Activated T-cell treated with anti-CD3 and anti-CD28 coated beads, Interleukin-2, amount 50 U/mL, for 48 hours (primary cell): ENCODE results near the gene ACTR2.
"Not testable (repeated sequence)": the region's sequence is repeated elsewhere in the genome, so short reads cannot be mapped to it uniquely, and the experiment has no call there.

Experiments used
- DNase-seq, 2 experiments: peaks; one replicate each; pipeline ENCODE4 v3.0.0-alpha.2; 2020

ACTR2 gene

GRCh38 chr2:65314801-65315441, 87.3 kb downstream of the ACTR2 start:
- DNase-seq, result no peak

- no peak for DNase-seq
Measured at GRCh38 chr2:65316072-65316471, 88.4 kb downstream of the ACTR2 start.

DNA sequence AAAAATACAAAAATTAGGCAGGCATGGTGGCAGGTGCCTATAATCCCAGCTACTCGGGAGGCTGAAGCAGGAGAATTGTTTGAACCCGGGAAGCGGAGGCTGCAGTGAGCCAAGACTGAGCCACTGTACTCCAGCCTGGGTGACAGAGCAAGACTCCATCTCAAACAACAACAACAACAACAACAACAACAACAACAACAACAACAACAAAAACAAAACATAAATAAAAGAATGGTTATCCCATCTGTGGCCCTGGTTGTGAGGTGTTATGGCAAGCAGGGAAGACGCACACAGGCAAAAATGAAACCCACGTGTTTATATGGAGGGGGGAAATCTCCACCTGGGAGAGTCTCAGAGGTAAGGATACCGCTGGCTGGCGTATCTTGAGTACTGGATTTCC, 89.7 kb downstream of the ACTR2 start:
- DNase-seq, result not testable (repeated sequence)

GRCh38 chr2:65317841-65318240, 90.2 kb downstream of the ACTR2 start:
- DNase-seq, result no peak

DNA sequence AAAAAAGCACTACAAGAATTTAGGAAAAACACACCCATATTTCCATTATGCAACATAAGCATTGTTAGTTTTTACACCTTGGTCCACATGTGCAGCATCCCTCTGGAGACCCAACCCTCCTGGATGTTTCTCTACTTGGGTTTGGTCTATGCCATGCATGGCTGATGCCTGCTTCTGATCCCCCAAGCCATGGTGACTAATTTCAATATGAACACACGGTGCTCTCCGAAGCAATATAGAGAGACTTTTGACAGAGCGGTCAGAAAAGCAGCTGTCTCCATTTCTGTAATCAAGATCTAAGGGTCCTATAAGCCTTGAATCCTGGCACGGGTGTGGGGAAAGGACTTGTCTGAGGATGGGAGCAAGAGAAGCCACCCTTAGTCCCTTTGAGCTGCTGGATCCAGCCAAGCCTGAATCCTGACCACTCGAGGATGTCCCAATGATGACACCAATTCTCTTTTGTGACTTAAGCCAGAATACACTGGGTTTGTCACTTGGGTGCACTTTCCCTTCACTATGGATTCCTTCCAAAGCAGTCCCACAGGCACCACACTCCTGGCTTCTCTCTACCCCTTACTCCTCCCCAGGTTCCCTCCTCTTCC, 91.5 kb downstream of the ACTR2 start:
- DNase-seq, result no peak

GRCh38 chr2:65319674-65320041, 92.0 kb downstream of the ACTR2 start:
- DNase-seq, result peak in 1 of 2 experiments; percentile 44

- peak; percentile 62 to 64 for DNase-seq
Measured at GRCh38 chr2:65320042-65320725, 92.6 kb downstream of the ACTR2 start.
